HS-27A (cell line): ENCODE measurements around the gene OR11H7.
"Not testable (repeated sequence)": the region's sequence is repeated elsewhere in the genome, so short reads cannot be mapped to it uniquely, and the experiment has no call there.

Experiments
- DNase-seq: peaks from one replicate; pipeline ENCODE4 v3.0.0-alpha.2; 2012; ENCODE audit warnings: low read depth, missing footprints

Gene OR11H7

GRCh38 chr14:20228681-20229080 lies at the start of gene OR11H7:
Gene OR11H7, plus strand, starts transcription at chr14:20228981.
- DNase-seq = no peak

GRCh38 chr14:20179218-20179617 lies 49.6 kb upstream of the OR11H7 start:
- DNase-seq = no peak

DNA sequence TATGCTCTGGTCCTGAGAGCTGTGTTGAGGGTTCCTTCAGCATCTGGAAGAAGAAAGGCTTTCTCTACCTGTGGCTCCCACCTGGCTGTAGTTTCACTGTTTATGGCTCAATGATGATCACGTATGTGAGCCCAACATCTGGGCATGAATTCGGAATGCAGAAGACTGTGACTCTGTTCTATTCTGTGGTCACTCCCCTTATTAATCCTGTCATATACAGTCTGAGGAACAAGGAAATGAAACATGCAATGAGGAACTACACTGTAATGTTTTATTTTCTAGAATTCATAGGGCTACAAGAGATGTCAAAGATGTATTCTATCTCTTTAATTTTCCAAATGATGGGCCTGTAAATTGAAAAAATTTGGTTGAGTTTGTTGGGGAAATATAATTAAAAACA lies 48.9 kb upstream of the OR11H7 start:
- no peak for DNase-seq

- DNase-seq = no peak
Observed at GRCh38 chr14:20180486-20180885, 48.3 kb upstream of the OR11H7 start.

GRCh38 chr14:20184181-20184580 lies 44.6 kb upstream of the OR11H7 start:
- no peak for DNase-seq

- no peak for DNase-seq
Observed at GRCh38 chr14:20190596-20190995, 38.2 kb upstream of the OR11H7 start, which contains the start of gene OR11G2. Gene OR11G2, plus strand, starts transcription at chr14:20190896. Its CDS starts 6,542 bp downstream, at chr14:20197438.

- DNase-seq = no peak
Observed at GRCh38 chr14:20191396-20191795, 37.4 kb upstream of the OR11H7 start.

DNA sequence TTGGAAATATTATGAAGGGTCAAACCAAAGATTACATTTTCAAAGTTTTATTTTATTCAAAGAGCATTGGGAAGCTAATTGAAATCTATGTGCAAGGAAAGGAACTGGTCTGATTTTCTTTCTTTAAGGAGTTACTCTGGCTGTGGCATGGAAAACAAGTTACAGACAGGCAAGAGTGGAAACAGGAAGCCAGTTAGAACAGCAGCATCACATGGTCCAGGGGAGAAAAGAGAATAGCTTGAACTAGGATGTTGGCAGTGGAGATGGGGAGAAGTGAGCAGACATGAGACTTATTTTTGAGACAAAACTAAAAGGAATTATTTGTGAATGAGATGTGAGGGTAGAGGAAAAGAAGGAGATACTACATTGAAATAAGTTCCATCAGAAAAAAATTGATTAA lies 34.7 kb upstream of the OR11H7 start:
- no peak for DNase-seq

DNA sequence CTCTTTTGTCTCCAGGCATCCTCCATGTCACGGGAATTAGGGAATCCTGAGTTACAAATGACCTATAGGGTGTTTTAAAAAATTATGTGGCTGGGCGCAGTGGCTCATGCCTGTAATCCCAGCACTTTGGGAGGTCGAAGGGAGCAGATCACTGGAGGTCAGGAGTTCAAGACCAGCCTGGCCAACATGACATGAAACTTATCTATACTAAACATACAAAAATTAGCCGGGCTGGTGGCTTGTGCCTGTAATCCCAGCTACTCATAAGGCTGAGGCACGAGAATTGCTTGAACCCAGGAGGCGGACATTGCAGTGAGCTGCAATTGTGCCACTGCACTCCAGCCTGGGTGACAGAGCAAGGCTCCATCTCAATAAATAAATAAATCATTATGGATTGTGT lies 33.6 kb upstream of the OR11H7 start:
- not testable (repeated sequence) for DNase-seq

DNA sequence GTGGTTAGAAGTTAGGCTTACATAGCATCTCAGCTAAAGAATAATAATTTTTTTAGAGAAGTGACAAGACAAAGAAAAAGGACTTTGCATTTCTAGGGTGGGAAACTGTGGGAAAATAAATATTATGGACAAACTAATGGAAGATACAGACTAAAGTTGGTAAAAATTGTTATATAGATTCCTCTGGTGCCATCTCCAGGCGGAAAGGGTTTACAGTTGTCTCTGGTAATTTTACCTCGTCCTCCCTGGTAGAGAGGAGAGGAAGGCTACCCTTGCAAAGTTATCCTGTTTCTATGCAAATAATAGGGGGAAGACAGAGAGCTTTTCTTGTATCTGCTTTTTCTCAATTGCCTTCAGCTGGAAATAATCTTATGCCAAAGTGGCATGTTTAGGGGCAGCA lies 32.9 kb upstream of the OR11H7 start:
- no peak for DNase-seq

DNA sequence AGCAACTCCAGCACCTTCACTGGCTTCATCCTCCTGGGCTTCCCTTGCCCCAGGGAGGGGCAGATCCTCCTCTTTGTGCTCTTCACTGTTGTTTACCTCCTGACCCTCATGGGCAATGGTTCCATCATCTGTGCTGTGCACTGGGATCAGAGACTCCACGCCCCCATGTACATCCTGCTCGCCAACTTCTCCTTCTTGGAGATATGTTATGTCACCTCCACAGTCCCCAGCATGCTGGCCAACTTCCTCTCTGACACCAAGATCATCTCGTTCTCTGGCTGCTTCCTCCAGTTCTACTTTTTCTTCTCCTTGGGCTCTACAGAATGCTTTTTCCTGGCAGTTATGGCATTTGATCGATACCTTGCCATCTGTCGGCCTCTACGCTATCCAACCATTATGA lies 31.3 kb upstream of the OR11H7 start:
- no peak for DNase-seq

GRCh38 chr14:20198991-20199390 lies 29.8 kb upstream of the OR11H7 start:
- no peak for DNase-seq

GRCh38 chr14:20204721-20205120 lies 24.1 kb upstream of the OR11H7 start:
- no peak for DNase-seq

GRCh38 chr14:20209595-20209994 lies 19.2 kb upstream of the OR11H7 start:
- DNase-seq = no peak

DNA sequence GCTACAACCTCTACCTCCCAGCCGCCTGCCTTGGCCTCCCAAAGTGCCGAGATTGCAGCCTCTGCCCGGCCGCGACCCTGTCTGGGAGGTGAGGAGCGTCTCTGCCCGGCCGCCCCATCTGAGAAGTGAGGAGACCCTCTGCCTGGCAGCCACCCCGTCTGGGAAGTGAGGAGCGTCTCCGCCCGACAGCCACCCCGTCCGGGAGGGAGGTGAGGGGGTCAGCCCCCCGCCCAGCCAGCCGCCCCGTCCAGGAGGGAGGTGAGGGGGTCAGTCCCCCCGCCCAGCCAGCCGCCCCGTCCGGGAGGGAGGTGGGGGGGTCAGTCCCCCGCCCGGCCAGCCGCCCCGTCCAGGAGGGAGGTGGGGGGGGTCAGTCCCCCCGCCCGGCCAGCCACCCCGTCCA lies 16.4 kb upstream of the OR11H7 start:
- DNase-seq = not testable (repeated sequence)

- no peak for DNase-seq
Observed at GRCh38 chr14:20215196-20215595, 13.6 kb upstream of the OR11H7 start.

DNA sequence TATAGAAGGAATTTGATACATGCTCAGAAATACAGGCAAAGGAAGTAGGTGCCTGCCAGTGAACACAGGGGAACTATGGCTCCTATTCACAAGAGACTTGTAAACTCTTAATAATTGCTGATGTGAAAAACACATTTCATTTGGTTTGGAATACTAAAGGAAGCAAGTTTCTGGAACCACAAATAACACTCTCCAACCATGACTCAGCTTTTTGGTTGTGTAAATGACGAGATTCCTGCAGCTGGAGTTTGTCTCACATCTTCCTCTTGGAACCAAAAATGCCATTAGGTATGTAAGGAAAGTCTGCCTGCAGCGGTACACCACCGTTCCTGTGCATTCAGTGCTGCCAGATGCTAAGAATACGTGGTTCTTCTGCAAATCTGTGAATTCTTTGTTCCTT lies 9.7 kb upstream of the OR11H7 start:
- no peak for DNase-seq

DNA sequence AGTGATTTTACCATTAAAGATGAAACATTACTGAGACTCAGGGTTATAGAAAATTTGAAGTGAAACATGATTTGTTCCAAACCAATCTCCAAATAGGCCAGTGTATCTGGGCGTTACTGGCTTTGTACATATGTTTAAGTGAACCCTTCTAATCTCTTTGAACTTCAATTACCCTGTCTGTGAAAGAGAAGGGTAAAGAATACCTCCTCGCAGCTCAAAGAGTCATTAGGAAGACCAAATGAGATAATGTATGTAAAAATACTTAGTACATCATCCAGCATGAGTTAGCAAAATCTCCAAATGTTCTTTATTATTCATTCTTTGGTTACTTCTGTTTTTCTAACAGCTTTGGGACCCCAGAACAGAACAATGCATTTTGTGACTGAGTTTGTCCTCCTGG lies 5.4 kb upstream of the OR11H7 start, which contains the start of gene OR11H6:
Gene OR11H6, plus strand, starts transcription at position 301 of the 400 bp plus-strand sequence. Its CDS starts 0 bp downstream, at position 301.
- no peak for DNase-seq

- not testable (repeated sequence) for DNase-seq
Observed at GRCh38 chr14:20235415-20235814, 6.6 kb downstream of the OR11H7 start.

DNA sequence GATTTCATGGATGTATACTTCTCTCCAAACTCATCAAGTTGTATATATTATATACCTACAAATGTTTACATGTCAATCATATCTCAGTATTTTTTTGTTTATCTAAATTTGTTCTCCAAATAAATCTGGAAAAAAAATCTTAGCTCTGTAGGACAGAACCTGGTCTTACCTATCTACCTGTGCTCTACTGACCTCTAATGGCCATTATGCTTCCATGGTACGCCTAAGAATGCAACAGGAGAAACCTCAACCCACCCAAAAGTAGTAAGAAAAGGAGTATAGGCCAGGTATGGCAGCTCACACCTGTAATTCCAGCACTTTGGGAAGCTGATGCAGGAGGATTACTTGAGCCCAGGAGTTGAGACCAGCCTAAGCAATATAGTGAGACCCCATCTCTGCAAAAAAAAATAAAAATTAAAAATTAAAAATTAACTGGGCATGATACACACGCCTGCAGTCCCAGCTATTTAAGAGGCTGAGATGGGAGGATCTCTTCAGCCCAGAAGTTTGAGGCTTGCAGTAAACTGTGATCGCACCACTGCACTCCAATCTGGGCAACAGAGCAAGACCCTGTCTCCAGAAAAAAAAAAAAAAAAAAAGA lies 19.0 kb downstream of the OR11H7 start:
- DNase-seq = no peak

- DNase-seq = no peak
Observed at GRCh38 chr14:20262642-20263128, 33.9 kb downstream of the OR11H7 start.

DNA sequence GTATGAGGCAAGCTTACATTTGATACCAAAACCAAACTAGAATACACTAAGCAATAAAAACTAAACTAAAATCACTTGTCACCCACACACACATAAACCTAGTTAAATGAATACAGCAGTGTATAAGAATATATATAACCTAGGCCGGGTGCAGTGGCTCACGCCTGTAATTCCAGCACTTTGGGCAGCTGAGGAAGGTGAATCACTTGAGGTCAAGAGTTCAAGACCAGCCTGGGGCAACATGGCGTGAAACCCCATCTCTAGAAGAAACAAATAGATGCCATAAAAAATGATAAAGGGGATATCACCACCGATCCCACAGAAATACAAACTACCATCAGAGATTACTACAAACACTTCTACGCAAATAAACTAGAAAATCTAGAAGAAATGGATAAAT lies 35.6 kb downstream of the OR11H7 start:
- DNase-seq = not testable (repeated sequence)

DNA sequence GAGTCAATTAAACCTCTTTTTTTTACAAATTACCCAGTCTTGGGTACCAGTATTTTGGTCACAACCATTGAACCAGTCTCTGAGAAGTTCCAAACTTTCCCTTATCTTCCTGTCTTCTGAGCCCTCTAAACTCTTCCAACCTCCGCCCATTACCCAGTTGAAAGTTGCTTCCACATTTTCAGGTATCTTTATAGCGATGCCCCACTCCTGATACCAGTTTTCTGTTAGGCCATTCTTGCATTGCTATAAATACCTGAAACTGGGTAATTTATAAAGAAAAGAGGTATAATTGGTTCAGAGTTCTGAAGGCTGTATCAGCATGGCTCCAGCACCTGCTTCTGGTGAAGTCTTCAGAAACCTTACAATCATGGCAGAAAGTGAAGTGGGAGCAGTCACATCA lies 45.3 kb downstream of the OR11H7 start:
- no peak for DNase-seq

- DNase-seq = no peak
Observed at GRCh38 chr14:20277409-20277808, 48.6 kb downstream of the OR11H7 start.
